Gastroesophageal sphincter (tissue), 3 donors: ENCODE data around the gene MPZL1.
"Not testable (repeated sequence)": the region's sequence is repeated elsewhere in the genome, so short reads cannot be mapped to it uniquely, and the experiment has no call there.

Experiments
- CTCF ChIP-seq, 4 experiments: fragments of 200-600 bp in 2 of 4; fragments of 450-650 bp in 2 of 4; sonication (generic) in 1 of 4; IDR thresholded peaks; one replicate each; pipeline ENCODE4 v1.5.1; 2017 to 2019; ENCODE audit warnings: antibody characterized with exemption in 4 of 4, mild to moderate bottlenecking in 2 of 4, moderate library complexity in 2 of 4
- EP300 ChIP-seq: sonication (generic); formaldehyde crosslinking; IDR thresholded peaks from one replicate; pipeline ENCODE4 v1.6.1; 2017; ENCODE audit warnings: antibody characterized with exemption, mild to moderate bottlenecking
- POLR2A ChIP-seq, 2 donors: fragments of 450-650 bp; IDR thresholded peaks; one replicate each; pipeline ENCODE4 v1.6.1; 2017; ENCODE audit warnings: antibody characterized with exemption in 2 of 2, mild to moderate bottlenecking in 2 of 2, moderate library complexity in 1 of 2
- POLR2AphosphoS5 ChIP-seq: sonication (generic); formaldehyde crosslinking; IDR thresholded peaks from one replicate; pipeline ENCODE4 v1.6.1; 2017; ENCODE audit warnings: antibody characterized with exemption

DNA sequence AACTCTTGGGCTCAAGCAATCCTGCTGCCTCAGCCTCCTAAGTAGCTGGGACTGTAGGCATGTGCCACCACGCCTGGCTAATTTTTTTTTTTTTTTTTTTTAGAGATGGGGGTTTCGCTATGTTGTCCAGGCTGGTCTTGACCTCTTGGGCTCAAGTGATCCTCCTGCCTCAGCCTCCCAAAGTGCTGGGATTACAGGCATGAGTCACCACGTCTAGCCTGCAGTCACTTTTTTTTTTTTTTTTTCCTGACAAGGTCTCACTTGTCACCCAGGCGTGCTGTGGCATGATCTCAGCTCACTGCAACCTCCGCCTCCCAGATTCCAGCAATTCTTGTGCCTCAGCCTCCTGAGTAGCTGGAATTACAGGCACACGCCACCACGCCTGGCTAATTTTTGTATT, 19.3 kb downstream of the MPZL1 start:
- TF ChIP-seq EP300; CTCF (IDR thresholded peaks at IDR 0.05); POLR2A (IDR thresholded peaks at IDR 0.05); POLR2AphosphoS5: not testable (repeated sequence)
